HG03108 (cell line): ENCODE measurements around the gene CCDC171.
"Not testable (repeated sequence)": the region's sequence is repeated elsewhere in the genome, so short reads cannot be mapped to it uniquely, and the experiment has no call there.

Source experiments
- ATAC-seq: cut with Tn5 transposase; IDR thresholded peaks from one replicate; pipeline ENCODE4 v1.9.1; 2021; ENCODE audit warnings: moderate library complexity; ENCODE audit not compliant: unreplicated experiment

The CCDC171 gene

DNA sequence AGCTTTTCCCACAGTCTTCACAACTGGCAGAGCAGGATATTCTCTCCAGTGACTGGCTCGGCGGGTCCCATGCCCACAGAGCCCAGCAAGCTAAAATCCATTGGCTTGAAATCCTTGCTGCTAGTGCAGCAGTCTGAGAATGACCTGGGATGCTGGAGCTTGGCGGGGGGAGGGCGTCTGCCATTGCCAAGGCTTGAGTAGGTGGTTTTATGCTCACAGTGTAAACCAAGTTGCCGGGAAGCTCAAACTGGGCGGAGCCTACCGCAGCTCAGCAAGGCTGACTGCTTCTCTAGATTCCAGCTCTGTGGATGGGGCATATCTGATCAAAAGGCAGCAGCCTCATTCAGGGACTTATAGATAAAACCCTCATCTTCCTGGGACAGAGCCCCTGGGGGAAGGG, 194.1 kb downstream of the CCDC171 start:
- no peak for ATAC-seq

DNA sequence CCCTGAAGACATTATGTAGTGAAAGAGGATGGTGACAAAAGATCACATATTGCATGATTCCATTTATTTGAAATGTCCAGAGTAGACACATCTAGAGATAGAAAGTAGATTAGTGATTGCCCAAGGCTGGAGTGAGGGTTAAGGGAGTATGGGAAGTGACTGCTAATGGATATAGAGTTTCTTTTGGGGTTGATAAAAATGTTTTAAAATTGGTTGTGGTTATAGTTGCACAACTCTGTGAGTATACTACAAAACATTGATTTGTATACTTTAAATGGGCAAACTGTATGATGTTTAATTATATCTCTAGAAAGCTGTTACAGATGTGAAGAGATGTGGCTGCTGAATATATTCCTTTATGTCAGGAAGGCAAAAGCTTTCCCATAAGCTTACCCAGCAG, 202.8 kb downstream of the CCDC171 start:
- no peak for ATAC-seq

DNA sequence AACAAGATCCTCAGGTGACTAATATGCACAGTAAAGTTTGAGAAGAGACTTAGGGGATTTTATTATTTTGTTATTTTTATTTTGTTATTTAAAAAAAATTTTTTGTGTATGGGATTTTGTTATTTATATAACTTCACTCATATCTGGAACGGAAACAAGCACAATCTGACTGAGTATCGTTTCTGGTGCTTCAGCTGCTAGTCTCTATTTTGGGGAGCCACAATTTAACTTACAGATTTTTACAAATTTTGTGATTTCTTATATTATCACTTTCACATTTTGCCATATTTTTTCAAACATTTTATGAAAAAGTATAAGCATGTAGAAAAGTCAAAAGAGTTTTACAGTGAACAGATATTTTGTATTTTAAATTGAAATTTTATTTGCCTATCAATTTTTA, 208.7 kb downstream of the CCDC171 start:
- no peak for ATAC-seq

GRCh38 chr9:15763371-15763770, 210.5 kb downstream of the CCDC171 start:
- no peak for ATAC-seq

- ATAC-seq: no peak
Observed at GRCh38 chr9:15764131-15764530, 211.3 kb downstream of the CCDC171 start.

- no peak for ATAC-seq
Observed at GRCh38 chr9:15769547-15769946, 216.7 kb downstream of the CCDC171 start.

GRCh38 chr9:15778861-15779260, 226.0 kb downstream of the CCDC171 start:
- ATAC-seq: no peak

- ATAC-seq: no peak
Observed at GRCh38 chr9:15782106-15782505, 229.3 kb downstream of the CCDC171 start.

GRCh38 chr9:15785584-15785983, 232.7 kb downstream of the CCDC171 start:
- no peak for ATAC-seq

- ATAC-seq: no peak
Observed at GRCh38 chr9:15786616-15787015, 233.8 kb downstream of the CCDC171 start.

DNA sequence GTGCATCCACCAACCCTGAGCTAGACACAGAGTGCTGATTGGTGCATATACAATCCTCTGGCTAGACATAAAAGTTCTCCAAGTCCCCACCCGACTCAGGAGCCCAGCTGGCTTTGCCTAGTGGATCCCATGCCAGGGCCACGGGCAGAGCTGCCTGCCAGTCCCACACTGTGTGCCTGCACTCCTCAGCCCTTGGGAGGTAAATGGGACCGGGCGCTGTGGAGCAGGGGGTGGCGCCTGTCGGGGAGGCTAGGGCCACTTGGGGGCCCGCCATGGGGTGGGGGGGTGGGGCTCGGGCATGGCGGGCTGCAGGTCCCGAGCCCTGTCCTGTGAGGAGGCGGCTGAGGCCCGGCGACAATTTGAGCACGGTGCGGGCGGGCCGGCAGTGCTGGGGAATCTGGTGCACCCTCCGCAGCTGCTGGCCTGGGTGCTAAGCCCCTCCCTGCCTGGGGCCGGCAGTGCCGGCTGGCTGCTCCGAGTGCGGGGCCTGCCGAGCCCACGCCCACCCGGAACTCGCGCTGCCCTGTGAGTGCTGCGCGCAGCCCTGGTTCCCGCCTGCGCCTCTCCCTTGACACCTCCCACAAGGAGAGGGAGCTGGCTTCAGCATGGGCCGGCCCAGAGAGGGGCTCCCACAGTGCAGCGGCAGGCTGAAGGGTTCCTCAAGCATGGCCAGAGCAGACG, 257.5 kb downstream of the CCDC171 start:
- ATAC-seq: not testable (repeated sequence)

GRCh38 chr9:15813076-15813475, 260.2 kb downstream of the CCDC171 start:
- ATAC-seq: no peak

- no peak for ATAC-seq
Observed at GRCh38 chr9:15824310-15824709, 271.5 kb downstream of the CCDC171 start.

GRCh38 chr9:15831384-15831783, 278.5 kb downstream of the CCDC171 start:
- ATAC-seq: no peak

- no peak for ATAC-seq
Observed at GRCh38 chr9:15834541-15834940, 281.7 kb downstream of the CCDC171 start.

DNA sequence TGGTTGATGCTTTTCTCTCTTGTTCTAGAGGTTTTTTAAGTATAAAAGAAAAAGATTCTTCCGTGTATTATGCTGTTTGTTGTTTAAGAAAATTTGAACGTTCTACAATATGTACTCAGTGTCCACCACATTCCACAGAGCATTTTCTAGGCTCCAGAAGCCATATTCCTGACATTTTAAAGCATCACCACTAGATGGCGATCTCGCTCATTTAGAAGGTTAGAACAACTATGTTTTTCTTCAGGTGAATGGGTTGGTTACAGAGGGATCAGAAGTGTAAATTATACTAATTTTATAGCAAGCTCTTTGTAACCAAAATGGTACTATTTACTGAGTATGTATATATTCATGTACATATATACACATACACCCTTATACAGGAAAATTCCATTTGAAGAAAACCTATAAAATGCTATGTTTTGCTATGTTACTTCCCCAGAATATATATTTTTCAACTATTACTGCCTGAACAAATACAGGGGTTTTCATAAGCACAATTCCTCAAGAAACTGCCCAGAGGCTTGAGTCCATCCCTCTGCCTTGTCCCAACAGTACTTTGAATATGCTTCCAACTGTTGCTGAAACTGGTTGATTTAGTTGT, 284.3 kb downstream of the CCDC171 start:
- ATAC-seq: no peak

- no peak for ATAC-seq
Observed at GRCh38 chr9:15842051-15842450, 289.2 kb downstream of the CCDC171 start.

DNA sequence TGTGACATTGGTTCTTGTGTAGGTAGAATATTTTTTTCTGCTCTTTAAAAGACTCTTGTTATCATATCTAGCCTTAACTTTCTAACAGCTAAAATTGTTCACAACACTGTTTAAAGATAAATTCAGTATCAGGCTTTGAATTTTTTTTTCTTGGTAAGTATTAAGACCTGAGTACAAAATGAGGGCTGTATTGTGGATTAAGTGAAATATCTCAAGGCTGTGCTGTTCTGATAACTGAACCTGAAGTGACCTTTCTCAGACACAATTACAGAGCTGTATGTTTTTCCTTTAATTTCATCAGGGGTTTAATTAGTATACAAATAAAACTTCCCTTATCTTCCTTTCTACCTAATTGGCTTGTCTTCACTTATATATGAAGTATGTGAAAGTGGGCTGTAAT, 290.5 kb downstream of the CCDC171 start:
- no peak for ATAC-seq

GRCh38 chr9:15843931-15844330, 291.1 kb downstream of the CCDC171 start:
- ATAC-seq: no peak

- ATAC-seq: no peak
Observed at GRCh38 chr9:15846611-15847010, 293.8 kb downstream of the CCDC171 start.

GRCh38 chr9:15849871-15850270, 297.0 kb downstream of the CCDC171 start:
- ATAC-seq: no peak

DNA sequence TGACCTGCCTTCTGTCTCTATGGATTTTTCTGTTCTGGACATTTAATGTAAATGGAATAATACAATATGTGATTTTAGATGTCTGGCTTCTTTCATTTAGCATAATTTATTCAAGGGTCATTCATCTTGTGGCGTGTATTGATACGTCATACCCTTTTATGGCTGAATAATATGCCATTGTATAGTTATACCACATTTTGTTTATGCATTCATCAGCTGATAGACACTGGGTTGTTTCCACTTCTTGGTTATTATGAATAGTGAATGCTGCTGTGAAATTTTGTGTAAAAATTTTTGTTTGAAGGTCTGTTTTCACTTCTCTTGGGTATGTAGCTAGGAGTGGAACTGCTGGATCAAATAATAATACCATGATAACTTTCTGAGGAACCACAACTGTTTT, 298.9 kb downstream of the CCDC171 start:
- ATAC-seq: no peak

DNA sequence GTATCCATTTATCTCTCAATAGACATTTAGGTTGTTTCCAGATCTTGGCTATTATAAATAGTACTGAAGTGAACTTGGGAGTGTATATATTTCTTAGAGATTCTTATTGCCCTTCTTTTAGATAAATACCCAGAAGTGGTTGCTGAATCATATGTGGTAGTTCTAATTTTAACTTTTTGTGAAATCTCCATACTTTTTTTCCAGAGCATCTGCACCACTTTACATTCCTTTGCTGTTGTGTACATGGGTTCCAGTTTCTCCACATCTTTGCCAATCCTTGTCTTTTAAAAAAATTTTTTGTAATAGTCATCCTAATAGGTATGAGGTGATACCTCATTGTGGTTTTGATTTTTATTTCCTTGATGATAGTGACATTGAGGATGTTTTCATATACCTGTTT, 303.7 kb downstream of the CCDC171 start:
- no peak for ATAC-seq
